Right lobe of liver (tissue), 4 donors: Measurements from ENCODE around the gene ZNF582.

Experiments used
- CTCF ChIP-seq, 4 donors: fragments of 200-600 bp in 3 of 4; fragments of 450-650 bp in 1 of 4; IDR thresholded peaks; one replicate each; pipeline versions ENCODE4 v1.5.1 to v1.8.0; 2016 to 2022; ENCODE audit warnings: antibody characterized with exemption in 4 of 4, mild to moderate bottlenecking in 2 of 4
- POLR2A ChIP-seq: fragments of 450-650 bp; IDR thresholded peaks from one replicate; pipeline ENCODE4 v1.6.1; 2017; ENCODE audit warnings: antibody characterized with exemption, mild to moderate bottlenecking
- donor health status: DM: no; HTN: no; CAD: no.
- donor health status: DM: no; HTN: no; CAD: no.
- donor health status: DM: no; HTN: yes; CAD: no.

- no peak for TF ChIP-seq CTCF (IDR thresholded peaks at IDR 0.05)
- no peak for TF ChIP-seq POLR2A
Measured at GRCh38 chr19:56351208-56351607, 42.1 kb downstream of the ZNF582 start.
